C4-2B (cell line): ENCODE results near the gene IL1R1.

Experiments
- H3K27ac ChIP-seq: fragments of 450-650 bp; 2 replicates; pipeline ENCODE4 v1.5.1; 2017
- ZFX ChIP-seq: fragments of 450-650 bp; IDR thresholded peaks from 2 replicates; pipeline ENCODE4 v1.6.1; 2017
- TF ChIP-seq, protein P1 (sequence below): fragments of 450-650 bp; conservative IDR thresholded peaks from 2 replicates; pipeline ENCODE4 v1.5.1; 2017; ENCODE audit warnings: mild to moderate bottlenecking

IL1R1 gene

DNA sequence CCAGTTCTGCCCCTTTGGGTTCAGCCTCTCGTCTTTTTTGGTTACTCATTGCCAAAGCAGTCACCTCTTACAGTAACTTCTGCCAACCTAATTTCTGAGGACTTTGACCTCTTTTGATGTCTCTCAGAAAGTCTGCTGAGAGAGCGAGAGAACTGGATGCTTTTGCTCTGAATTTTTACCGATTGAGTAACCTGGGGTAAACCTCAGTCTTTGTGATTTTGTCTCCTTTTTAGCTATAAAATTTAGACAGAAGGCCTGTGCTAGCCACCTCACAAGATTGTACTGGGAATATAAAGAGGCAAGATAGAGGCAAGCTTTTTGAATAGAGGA, 34.8 kb upstream of the IL1R1 start:
- TF ChIP-seq, protein P1, sequence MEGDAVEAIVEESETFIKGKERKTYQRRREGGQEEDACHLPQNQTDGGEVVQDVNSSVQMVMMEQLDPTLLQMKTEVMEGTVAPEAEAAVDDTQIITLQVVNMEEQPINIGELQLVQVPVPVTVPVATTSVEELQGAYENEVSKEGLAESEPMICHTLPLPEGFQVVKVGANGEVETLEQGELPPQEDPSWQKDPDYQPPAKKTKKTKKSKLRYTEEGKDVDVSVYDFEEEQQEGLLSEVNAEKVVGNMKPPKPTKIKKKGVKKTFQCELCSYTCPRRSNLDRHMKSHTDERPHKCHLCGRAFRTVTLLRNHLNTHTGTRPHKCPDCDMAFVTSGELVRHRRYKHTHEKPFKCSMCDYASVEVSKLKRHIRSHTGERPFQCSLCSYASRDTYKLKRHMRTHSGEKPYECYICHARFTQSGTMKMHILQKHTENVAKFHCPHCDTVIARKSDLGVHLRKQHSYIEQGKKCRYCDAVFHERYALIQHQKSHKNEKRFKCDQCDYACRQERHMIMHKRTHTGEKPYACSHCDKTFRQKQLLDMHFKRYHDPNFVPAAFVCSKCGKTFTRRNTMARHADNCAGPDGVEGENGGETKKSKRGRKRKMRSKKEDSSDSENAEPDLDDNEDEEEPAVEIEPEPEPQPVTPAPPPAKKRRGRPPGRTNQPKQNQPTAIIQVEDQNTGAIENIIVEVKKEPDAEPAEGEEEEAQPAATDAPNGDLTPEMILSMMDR, result no peak
- TF ChIP-seq ZFX, result no peak
- no peak overlapping the region for H3K27ac ChIP-seq

DNA sequence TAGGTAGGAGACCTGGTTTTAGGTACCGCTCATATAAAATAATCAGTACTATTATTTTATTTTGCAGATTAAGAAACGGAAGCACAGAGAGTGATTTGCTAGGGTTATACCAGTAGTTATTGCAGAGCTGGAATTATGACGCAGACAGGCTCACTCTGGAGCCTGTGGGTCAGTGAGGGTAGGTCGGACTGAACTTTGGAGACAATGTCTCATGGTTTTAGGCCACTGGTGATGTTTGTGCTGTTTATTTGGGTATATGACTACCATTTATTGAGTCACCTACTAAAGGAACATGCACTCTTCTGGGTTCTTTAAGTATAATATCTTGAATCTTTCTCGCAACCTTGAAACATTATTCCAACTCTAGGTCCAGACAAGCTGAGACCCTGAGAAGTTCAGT, 33.5 kb upstream of the IL1R1 start:
- no peak for TF ChIP-seq ZFX
- TF ChIP-seq, protein P1, result no peak
- H3K27ac ChIP-seq, result no peak overlapping the region

DNA sequence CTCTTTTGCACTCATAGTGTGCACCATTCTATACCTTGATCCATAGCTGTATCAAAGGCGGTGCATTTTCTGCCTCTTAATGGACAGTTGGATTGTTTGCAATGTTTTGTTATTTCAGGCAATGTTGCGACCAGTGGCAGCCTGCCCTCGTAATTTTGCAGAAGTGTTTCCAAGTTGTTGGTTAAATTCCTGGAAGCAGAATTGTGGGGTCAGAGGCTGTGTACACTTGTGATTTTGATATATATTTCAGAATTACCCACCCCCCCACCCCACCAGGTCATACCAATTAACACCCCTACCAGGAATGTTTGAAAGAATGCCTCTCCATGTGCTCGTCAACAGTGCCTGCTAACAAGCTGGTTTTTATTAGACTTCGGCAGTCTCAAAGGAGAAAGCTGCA, 32.4 kb upstream of the IL1R1 start:
- TF ChIP-seq, protein P1, result no peak
- TF ChIP-seq ZFX, result no peak
- H3K27ac ChIP-seq, result no peak overlapping the region

DNA sequence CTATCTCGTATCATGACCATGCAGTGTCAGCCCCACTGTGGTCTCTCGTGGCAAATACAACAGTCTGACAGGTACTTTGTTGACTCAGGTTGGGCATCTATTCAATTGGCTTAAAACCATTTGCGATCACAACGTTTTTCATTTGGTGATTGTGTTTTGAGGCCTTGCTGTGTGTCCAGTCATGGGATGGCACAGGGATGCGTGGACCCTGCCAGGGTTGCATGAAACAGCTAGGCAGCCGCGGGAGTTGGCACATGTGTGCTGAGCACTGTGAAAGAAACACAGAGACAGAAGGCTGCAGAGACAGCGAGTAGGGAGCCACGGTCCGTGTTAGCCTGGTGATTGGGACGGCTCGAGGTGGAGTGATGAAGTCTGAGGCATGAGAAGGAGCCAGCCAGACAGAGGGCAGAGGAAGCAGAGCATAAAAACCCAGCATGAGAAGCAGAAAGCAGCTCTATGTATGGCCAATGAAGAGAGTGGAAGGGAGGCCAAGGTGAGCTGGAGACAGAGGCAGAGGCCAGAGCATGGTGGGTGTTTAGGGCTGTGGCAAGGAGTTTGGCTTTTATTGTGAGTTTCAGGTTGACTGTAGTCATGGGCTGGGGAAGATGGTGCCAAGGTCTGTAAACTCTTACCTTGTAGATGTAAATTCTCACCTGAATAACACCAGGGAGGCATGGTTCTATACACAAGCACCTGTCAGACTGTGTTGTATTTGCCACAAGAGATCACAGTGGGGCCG, 31.8 kb upstream of the IL1R1 start:
- TF ChIP-seq ZFX, result no peak
- TF ChIP-seq, protein P1, result no peak
- no peak overlapping the region for H3K27ac ChIP-seq

DNA sequence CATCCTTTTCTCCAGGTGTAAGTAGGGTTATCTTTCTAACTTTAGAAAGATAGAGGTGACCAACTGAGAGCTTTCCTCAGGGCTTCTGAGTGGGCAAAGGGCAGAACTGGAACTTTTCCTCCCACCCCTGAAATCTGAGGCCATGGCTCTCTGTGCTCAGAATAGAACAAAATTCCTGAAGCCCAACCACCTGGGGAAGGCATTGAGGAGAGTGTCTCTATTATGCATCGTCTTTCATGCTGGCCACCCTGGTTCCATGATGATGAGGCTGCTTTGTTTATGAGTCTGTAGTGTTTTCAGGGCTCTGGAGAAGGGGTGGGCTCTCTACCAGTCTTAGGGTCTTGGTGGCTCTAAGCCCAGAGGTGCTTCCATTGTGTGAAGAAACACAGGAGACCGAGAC, 30.7 kb upstream of the IL1R1 start:
- H3K27ac ChIP-seq, result no peak overlapping the region

DNA sequence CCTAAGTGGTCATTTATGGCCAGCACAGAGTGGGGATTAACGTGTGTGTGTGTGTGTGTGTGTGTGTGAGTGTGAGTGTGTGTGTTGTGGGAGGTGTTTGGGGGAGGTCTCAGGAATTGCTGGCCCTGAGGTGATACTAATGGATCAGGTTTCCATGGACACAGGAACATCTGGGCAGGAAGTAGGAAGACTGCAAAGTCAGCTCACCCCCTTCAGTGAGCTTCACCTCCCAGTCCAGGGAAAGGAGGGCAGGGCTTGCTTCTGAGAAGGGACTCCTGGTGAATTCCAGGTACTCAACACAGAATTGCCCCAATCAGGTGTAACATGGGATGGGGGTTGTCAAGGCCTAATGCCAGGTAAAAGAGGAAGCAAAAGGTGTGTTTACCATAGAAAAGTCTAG, 30.3 kb upstream of the IL1R1 start:
- TF ChIP-seq, protein P1, result no peak
- no peak for TF ChIP-seq ZFX
- H3K27ac ChIP-seq, result no peak overlapping the region

More for the DNA sequence above, 30.7 kb upstream of the IL1R1 start:
- TF ChIP-seq, protein P1, result no peak
- TF ChIP-seq ZFX, result no peak

DNA sequence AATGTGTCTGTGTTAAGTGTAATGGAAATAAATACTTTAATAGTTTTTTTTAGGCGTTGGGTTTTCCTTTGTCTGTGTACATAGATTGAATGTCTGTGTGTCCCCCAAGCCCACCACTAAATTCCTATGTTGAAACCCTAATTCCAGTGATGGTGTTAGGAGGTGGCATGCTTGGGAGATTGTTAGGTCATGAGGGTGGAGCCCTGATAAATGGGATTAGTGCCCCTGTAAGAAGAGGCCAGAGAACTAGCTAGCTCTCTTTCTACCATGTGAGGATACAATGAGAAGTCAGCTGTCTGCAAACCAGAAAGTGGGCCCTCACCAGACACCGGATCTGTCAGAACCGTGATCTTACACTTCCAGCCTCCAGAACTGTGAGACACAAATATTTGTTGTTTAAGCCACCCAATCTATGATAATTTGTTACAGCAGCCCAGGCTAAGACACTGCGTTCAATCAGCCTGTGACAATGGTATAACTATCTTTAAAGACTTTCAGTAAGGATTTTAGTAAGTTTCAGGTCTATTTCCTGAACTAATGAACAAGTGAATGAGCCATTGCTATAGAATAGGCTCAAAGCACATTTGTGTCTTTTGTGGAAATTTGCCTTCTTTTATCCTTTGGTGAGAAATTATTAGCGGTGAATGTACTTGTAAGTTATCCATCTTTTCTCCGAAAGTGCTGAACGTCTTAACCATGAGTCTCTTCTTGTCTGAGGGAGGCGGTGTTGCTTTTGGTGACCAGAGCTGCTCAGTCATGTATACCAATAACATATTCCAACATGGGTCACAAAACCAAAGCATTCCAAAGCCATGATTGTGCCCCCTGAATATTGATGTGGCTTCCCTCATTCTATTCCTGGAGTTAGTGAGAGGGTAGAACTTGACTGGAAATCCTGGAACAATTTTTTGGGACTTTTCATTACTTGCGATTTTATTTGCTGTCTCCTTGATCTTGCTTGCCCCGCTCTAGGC, 29.6 kb upstream of the IL1R1 start:
- TF ChIP-seq, protein P1, result no peak
- H3K27ac ChIP-seq, result no peak overlapping the region
